NCI-H1105 treated with DMSO at 0.1 percent for 48 hours (cell line): Measurements from ENCODE around the gene FARSB.

Experiments
- DNase-seq: peaks from one replicate; lab custom pipeline; 2025; lab: John Stamatoyannopoulos, UW

Gene FARSB

DNA sequence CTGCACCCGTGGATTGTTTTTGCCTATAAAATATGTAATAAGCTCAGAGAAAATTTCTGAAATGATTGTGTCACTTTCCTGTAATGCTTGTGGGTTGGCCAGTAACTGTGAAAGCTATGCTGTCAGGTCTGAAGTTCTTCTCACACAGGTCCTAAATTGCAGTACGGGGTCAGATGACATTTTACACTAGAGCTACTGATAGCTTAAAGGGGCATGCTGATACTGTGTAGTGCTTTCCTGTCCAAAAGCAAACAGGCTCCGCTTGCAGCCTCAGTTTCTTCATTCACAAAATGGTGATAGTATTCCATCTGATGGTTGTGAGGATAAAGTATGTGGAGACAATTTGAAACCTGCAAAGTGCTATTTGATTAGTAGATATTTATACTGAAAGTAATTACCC lies 7.6 kb upstream of the FARSB start:
- no peak for DNase-seq

DNA sequence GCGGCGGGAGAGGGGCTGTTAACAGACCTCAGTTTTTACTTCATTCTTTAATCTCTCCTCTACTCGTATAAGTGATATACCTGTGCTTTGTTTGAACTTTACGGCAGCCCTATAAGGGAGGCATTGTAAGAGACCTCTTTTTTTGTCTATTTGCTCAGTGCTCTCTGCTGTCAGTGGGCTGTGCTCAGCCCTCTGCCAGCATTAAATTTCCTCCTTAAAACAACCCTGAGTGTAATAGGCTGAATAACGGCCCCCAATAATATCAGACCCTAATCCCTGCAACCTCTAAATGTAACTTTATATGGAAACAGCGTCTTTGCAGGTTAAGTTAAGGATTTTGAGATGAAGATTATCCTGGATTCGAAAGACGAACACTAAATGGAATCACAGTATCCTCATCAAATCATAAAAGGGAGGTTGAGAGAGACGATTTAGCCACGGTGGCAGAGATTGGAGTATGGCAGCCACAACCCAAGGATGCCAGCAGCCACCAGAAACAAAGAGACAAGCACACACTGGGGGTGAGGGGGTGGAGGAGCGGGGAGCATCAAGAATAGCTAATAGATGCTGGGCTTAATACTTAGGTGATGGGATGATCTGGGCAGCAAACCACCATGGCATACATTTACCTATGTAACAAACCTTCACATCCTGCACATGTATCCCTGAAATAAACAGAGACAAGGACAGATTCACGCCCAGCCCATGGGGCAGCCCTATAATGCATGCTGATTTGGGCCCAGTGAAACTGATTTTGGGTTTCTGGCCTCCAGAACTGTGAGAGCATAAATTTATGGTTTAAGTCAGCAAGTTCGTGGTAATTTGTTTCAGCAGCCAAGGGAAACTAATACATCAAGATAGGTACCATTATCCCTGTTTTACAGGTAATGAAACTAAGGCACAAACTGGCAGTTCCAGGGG lies 894 bp upstream of the FARSB start:
- no peak for DNase-seq

DNA sequence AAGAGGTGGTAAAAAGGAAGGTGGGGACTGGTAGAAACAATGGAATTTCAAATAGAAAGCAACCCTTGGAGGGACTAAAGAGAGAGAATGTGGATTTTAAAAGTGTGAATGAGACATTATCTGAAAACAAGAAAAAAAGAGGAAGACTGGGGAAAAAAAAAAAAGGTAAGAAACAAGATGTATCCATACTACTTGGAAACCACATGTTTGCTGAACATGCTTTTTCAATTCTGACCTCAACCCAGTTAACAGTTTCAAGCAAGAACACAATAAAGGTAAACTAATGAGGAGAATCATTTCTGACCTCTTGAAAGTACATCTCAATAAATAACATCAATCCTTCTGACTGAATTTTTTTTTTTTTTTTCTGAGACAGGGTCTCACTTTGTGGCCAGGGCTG lies 2.6 kb downstream of the FARSB start:
- DNase-seq: no peak

DNA sequence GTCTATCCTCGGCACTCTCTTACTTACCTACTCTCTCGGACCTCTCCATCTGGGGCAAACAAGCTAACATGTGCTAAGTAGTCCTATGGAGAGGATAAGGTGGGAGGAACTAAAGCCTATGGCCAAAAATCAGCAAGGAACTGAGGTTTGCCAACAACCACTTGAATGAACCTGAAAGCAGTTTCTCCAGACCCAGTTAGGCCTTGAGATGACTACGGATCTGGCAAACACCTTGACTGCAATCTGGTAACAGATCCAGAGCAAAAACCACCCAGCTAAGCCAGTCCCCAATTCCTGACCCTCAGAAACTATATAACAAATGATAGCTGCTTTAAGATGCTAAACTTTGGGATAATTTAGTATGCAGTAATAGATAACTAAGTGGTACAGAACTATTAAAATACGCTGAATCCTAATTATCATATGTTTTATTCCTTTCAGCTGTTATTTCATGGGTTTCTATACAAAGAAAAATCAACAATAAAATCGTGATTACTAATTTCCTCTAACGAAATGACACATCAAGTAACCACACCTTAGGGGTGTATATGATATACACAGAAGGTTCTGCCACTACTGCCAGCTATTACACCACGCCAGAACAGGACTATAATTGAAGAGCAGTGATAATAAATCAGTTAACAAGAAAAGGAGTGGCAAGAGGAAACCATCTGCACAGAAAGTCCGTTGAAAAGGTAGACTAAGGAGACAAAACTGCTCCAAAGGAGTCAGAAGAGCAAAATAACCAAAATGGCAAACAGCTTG lies 3.2 kb downstream of the FARSB start:
- DNase-seq: no peak

DNA sequence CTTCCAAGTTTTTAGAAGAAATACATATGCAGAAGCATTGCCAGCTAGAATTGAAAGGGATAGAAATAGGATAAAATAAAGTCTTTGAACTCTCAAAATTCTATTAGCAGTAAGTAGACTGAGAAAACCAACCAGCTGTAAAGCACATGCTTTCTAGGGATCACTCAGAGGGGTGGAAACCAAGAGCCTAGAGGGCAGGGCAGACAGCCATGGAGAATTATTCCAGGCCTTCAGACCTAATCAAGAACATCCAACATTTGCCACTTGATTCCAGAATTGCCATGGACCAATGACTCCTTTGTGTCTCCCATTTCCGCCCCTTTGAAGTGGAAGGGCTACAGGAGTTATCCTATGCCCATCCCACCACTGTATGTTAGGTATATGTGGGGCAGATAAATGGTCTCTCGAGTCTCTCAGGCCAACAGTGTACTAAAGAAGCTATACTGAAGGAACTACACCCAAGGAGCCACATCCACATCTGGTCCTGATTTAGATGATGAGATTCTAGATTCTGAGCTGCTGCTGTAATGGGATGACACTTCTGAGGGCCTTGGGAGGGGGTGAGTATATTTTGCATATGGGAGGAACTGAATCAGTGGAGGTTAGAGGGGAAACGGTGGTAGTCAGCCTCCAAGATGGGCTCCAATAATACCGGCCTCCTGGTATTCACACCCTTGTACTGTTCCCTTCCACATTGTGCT lies 4.0 kb downstream of the FARSB start:
- DNase-seq: no peak

DNA sequence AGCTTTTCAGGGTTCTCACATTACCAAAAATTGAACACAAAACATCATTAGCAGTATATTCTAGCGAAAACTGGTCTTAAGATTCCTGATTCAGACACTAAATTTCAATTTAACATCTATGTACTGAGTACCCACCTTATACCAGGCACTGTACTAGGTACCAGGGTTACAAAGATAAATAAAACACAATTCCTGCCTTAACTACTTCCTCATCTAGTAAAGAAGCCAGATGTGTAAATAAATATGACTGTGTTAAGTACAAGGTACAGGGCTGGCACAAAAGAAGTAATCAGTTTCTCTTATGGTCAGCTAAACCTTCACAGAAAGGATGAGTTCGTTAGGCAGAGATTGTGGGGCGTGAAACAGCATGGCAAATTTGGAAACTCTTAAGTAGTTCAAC lies 6.1 kb downstream of the FARSB start:
- no peak for DNase-seq

DNA sequence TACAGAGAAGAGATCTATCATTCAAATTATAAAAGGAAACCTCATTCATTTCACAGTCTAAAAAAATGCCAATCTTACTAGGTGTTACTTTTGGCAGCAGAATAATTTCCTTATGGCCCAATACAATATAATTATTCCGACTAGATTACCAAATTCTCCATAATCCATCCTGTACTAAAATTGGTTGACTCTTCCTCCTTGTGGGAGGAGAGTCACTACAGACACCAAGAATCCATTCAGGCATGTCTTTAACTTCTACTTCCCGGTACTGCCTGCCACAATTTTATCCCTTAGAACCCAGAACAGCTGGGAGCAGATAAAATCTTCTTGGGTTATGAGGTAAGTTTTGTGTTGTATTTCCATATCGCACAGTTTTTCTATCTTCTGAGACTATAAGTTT lies 9.9 kb downstream of the FARSB start:
- no peak for DNase-seq

DNA sequence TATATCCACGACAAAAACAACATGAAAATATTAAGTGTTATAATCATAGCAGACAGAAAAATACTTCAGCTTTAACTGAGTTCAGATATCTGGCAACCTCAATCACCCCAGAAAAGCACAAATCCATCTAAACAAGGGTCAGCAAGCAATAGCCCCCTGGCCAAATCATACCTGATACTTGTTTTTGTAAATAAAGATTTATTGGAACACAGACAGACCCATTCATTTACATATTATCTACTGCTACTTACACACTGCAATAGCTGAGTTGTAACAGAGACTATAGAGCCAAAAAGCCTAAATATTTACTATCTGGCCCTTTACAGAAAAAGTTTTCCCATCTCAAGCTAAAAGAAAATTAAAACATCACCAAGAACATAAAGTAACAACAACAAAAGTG lies 12.8 kb downstream of the FARSB start:
- DNase-seq: no peak

DNA sequence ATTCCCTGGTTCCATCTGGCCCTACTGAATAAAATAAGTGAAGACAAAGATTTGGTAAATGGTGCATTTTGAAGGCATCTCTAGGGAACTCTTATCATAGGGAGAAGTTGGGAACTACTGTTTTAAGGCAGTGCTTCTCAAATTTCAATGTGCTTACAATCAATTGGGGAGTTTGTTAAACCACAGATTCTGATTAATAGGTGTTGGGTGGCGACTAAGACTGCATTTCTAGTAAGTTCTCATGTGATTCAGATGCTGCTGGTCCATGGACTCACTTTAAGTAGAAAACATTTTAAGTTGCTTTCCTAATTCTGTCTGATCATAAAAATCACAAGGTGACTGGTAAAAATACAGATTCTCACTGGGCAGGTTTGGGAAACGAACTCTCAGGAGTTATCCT lies 14.6 kb downstream of the FARSB start:
- no peak for DNase-seq

DNA sequence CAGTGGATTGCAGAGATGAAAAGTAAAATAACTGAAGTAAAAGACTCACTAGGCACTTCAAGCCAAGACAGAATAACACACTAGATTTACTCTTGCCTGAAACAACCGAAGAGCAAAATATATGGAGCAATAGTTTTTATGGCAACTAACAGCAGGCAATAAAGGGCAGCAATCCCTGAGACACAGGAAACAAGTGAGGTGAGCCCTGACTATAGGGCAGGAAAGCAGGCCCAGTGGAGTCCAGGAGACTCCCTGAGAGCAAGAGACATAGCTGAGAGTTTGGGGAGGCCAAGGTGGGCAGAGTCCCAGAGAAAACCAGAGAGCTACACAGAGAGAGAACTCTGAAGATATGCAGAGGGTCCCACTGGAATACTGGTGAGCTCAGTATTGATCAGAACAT lies 18.8 kb downstream of the FARSB start:
- DNase-seq: no peak

DNA sequence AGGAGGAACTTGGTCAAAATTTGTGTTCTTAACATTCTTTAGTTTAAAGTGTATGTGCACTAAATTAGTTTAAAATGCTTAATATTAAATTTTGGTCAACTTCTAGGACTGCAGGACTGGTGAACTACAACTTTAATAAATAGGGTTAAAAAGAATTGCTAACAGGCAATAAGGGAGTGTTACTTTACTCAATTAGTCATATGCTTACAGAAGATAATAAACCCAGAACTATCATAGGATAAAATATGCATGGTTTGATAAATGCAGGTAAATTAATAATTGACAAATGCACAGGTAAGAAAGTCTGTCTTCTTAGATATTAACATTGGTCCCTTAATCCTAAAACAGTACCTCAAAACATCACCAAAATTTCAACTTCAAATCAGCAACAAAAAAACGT lies 20.6 kb downstream of the FARSB start:
- no peak for DNase-seq

DNA sequence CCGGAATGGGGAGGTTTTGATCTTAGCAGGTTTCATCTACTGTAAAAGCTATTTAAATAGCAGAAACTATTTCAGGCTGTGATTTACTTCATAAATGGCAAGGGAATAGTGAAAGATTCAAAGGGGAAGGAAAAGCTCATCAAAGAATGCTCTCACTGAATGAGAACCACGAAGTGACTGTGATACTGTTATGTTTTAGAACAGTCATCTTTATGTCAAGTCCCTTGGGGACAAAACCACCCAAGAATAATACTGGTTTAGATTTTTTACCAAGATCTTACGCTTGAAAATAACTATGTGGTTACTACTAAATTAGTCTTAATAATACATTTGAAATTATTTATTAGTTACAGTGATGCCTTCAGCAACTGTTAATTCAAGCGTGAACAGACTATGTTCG lies 28.1 kb downstream of the FARSB start:
- DNase-seq: no peak

DNA sequence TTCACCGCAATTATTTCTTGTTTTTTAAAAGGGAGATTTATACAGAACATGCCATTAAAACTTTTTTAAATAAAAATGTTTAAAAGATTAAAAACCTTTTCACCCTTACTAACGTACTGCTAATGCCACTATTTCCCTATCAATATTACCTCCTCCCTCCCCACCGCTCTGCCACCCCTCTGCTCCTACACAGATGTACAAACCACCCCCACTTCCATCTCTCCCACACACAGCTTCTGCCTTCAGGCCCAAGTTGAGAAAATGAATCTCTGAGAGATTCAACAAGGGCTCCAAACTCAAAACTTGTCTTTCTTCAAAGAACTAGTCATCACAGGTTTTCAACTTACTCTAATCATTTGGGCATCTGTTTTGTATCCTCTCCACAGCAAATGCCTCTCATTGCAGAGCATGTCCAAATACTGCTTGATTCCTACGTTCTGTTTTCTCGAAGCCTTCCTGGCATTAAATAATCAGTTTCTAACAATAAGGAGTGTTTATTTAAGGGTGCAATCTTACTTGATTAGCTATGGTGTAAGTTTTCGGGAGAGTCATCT lies 32.1 kb downstream of the FARSB start:
- no peak for DNase-seq

DNA sequence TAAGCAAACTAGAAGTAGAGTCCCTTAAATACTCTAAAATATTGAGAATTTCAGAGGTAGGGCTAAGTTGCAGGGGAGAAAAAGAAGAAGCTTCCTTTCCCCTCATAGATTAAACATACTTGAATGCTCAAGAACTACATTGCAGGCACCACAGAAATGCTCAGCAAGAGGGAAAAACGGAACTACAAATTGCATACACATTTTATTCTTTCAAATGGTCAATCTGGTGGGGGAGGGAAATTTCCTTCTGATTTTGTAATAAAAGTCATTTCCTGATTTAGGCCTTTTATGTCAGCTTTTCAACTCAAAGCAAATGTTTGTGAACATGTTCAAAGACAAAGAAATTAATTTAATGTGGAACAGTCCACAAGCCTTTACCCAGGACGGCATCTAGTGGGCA lies 33.0 kb downstream of the FARSB start:
- no peak for DNase-seq

DNA sequence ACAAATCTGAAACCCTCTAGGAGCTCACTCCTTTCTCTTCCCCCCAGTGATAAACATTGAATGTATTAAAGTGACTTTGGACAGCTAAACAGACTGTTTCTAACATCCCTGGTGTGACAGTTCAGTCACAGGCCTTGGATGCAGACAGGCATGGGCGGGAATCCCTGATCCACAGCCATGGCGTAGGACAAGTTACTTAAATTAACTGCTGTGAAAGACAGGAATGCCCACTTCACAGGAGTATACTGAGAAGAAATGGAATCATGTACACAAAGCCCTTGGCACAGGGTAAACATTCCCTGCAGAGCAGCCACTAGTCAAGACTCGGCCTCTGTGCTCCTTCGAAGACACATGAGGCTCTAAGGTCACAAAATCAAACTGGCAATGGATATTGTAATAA lies 34.0 kb downstream of the FARSB start:
- DNase-seq: no peak

DNA sequence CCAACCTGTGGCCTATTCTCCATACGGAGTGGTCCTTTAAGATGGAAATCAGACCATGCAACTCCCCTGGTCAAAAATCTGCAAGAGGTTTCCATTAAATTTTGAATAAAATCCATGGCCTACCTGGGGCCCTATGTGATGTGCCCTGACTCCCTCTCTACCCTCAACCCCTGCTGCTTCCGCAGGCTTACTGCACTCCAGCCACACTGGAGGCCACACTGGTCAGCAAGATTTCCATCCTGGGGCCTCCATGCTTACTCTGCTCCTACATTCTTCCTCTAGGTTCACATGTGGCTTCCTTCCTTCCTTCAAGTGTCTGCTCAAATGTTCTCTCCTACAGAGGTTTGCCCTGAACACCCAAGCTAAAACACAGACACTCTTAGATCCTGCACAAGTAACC lies 40.6 kb downstream of the FARSB start:
- DNase-seq: no peak

DNA sequence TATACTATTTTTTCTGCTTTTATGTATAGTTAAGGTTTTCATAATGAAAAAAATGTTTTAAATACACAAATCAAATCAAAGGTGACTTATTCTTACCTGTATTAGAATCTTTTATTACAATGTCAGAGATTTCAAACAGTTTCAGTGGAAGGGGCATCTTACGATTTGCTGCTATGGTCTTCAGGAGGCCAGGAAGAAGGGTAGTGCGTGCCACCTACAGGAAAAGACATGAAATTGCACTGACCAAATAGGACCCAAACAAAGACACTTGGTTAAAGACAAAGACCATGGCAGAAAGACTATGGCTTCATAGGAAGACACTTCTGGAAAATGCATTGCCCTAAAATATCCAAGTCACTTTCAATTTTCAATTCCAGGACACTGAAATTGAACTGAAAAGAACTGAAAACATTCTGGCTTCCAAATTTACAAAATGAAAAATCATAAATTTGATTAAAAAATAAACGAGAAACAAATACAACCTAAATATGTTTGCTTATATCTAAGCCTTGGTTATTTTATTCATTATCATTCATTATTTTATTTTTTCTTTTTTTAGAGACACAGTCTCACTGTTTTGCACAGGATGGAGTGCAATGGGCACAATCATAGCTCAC lies 42.1 kb downstream of the FARSB start:
- peak; percentile 76 for DNase-seq

DNA sequence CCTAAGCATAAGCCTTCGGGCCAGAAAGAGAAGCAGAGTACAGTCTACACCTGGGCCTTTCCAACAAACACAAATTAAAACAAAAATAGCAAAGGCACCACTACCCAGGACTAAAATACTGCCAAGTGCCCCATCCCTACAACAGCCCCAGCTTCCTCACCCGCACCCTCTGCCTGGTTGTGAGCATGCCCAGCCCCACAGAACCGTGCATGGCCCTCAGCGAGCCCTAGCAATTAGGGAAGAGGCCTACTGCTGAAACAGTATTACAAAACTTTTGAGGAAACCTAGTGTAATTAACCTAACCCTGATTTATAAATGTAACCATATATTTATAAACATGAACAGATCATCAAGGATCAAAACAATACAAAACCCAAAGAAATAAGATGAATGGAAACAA lies 44.2 kb downstream of the FARSB start:
- DNase-seq: no peak

DNA sequence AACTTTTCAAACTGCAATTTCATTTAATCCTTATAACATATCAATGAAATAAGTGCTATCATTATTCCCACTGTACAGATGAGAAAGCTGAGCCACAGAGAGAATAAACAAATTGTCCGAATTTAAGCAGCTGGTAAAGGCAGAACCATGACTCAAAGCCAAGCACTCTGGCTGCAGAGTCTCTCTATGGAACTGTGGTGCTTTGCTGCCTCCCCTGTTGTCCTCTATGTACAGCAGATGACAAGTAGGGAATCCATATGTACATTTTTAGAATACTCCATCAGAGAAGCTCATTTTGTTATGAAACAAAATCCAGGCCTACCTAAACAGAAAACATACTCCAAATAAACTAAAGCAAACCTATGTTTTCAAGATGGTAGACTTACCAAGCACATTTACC lies 45.1 kb downstream of the FARSB start:
- no peak for DNase-seq

DNA sequence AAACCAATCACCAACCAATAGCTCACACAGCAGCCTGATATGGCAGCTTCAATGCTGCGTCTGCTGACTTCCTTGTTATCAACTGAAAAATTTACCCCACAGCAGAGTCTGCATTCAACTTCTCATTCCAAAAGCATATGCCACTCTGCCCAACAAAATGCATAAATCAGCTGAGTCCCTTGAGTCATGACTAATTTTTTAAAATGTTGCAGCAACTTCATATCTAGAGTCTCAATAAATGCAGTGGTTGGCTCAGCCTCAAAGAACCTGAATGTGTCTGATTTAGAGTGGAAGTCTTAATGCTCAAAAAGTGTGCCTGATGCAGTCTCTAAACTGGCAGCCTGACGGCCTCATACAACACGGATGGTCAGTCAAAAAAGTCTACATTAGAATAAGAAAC lies 46.5 kb downstream of the FARSB start:
- no peak for DNase-seq

DNA sequence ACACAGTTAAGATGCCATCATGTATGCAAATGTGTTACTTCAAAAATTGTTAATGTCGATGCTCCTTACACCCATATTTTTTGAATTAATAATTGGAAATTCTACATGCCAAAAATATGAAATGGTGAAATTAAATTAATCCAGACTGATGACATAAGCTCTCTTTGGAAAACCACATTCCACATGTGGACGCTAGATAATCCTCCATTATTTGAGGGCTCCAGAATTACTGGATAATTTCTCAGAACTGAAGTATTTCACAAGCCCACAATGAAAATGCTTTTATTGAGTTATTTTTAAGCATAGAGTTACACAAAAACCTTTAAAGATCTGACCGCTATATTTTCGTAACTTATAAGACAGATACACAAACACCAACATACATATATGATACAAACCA lies 47.8 kb downstream of the FARSB start:
- DNase-seq: no peak

DNA sequence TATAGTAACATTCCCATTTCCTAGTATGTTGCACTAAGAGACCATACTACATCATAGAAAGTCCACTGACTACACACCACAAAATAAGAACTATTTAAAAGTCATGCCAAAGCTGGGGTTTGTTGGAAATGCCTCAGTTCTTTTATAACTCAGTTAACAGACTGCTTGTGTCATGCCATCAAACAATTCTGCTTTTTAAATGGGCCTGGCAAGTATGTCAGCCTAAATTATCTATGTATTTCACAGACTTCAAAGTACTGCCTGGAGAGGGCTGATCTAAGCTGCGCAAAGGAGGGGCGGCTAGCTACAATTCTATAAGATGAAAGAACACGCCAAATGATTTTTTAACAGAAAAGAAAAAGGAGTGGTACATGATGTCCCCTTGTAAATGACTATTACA lies 49.6 kb downstream of the FARSB start:
- DNase-seq: no peak
